HCT116 (cell line): ENCODE measurements around the gene RFESD. TPM values are rescaled to one million over a fixed set of nuclear protein-coding genes. Genes with fewer than 3 reads are reported as not detected.

Source experiments
- ATAC-seq: fragments of 200-7000 bp; cut with Tn5 transposase; 2 replicates; pipeline ENCODE4 v1.9.1; 2020; ENCODE audit warnings: mild to moderate bottlenecking, moderate library complexity
- BruUV-seq: library from RNA; stranded (reverse); fragments of 400-500 nt; replicated peaks from 2 replicates; lab custom pipeline; 2021; lab: Mats Ljungman, UMichigan
- CTCF ChIA-PET: fragments of 300-600 bp; sonication (Branson Sonifier 250); formaldehyde crosslinking; loops from one replicate; lab custom pipeline; 2021; ENCODE audit warnings: antibody characterized with exemption; lab: Charles Lee
- POLR2A ChIA-PET: fragments of 300-600, 350-600 bp; sonication (Branson Sonifier 250); formaldehyde crosslinking; loops from one replicate; lab custom pipeline; 2021; ENCODE audit warnings: antibody characterized with exemption; lab: Charles Lee
- RAD21 ChIA-PET, 2 experiments: fragments of 300-600 bp; sonication (Branson Sonifier 250); formaldehyde crosslinking; loops; one replicate each; lab custom pipeline; 2023; ENCODE audit warnings: low total read pairs in 2 of 2; ENCODE audit not compliant: uncharacterized antibody in 2 of 2, unreplicated experiment in 2 of 2, low non-redundant PET in 1 of 2; lab: Charles Lee
- DNase-seq: peaks from one replicate; pipeline ENCODE4 v3.0.0-alpha.2; 2010; ENCODE audit warnings: low read depth, low spot score
- H2AFZ ChIP-seq: fragments of 200-600 bp; shearing (Covaris generic), sonication (generic); 2 replicates; pipeline ENCODE4 v1.6.1; 2017; ENCODE audit warnings: low read depth, mixed run types, mixed read lengths, antibody characterized with exemption, low read length; ENCODE audit not compliant: poor library complexity, severe bottlenecking
- H3K27ac ChIP-seq: 2 replicates; pipeline ENCODE4 v1.5.1; 2012; ENCODE audit warnings: low read depth, low read length
- H3K27me3 ChIP-seq: fragments of 200-600 bp; sonication (generic); 2 replicates; pipeline ENCODE4 v1.6.1; 2016; ENCODE audit warnings: mixed run types, low read length, mixed read lengths; ENCODE audit not compliant: insufficient read depth
- H3K36me3 ChIP-seq, 2 experiments: fragments of 200-500 bp in 1 of 2; fragments of 200-600 bp in 1 of 2; sonication (Bioruptor generic) in 1 of 2; sonication (generic) in 1 of 2; 2 replicates each; pipeline versions ENCODE4 v1.5.1 to v1.6.1; 2014 to 2016; ENCODE audit warnings: low read length in 2 of 2, inconsistent platforms in 1 of 2, mixed read lengths in 1 of 2, mixed run types in 1 of 2; ENCODE audit not compliant: insufficient read depth in 2 of 2, control insufficient read depth in 1 of 2
- H3K4me1 ChIP-seq, 2 experiments: fragments of 200-600 bp in 1 of 2; sonication (generic) in 1 of 2; 2 replicates each; pipeline versions ENCODE4 v1.5.1 to v1.6.1; 2012 to 2017; ENCODE audit warnings: low read length in 2 of 2, inconsistent platforms in 1 of 2, mild to moderate bottlenecking in 1 of 2, mixed read lengths in 1 of 2, mixed run types in 1 of 2, moderate library complexity in 1 of 2; ENCODE audit not compliant: insufficient read depth in 2 of 2, control insufficient read depth in 1 of 2
- H3K4me2 ChIP-seq: fragments of 200-600 bp; sonication (generic); 2 replicates; pipeline ENCODE4 v1.6.1; 2017; ENCODE audit warnings: mixed run types, low read length, mixed read lengths
- H3K4me3 ChIP-seq, 2 experiments: fragments of 200-600 bp in 1 of 2; sonication (generic) in 1 of 2; replicated peaks in 1 of 2; 2 replicates each; pipeline ENCODE4 v1.5.1; 2011 to 2016; ENCODE audit warnings: low read length in 2 of 2, control low read depth in 1 of 2, low read depth in 1 of 2, mild to moderate bottlenecking in 1 of 2, mixed read lengths in 1 of 2, mixed run types in 1 of 2
- H3K79me2 ChIP-seq: fragments of 200-600 bp; sonication (generic); 2 replicates; pipeline ENCODE4 v1.6.1; 2017; ENCODE audit warnings: mild to moderate bottlenecking, mixed run types, low read length, moderate library complexity, mixed read lengths; ENCODE audit not compliant: insufficient read depth
- H3K9ac ChIP-seq: fragments of 200-600 bp; sonication (generic); 2 replicates; pipeline ENCODE4 v1.6.1; 2016; ENCODE audit warnings: low read length, mixed read lengths
- H3K9me2 ChIP-seq: fragments of 200-600 bp; sonication (generic), shearing (Covaris generic); 2 replicates; pipeline ENCODE4 v1.6.1; 2017; ENCODE audit warnings: mixed run types, mild to moderate bottlenecking, moderate library complexity; ENCODE audit not compliant: insufficient read depth
- H3K9me3 ChIP-seq, 2 experiments: fragments of 200-500 bp in 1 of 2; fragments of 200-600 bp in 1 of 2; sonication (Bioruptor generic) in 1 of 2; sonication (generic) in 1 of 2; 2 replicates each; pipeline ENCODE4 v1.6.1; 2014 to 2017; ENCODE audit warnings: low read length in 2 of 2, mixed read lengths in 2 of 2, inconsistent platforms in 1 of 2, low read depth in 1 of 2, mild to moderate bottlenecking in 1 of 2, mixed run types in 1 of 2, moderate library complexity in 1 of 2; ENCODE audit not compliant: control insufficient read depth in 1 of 2, insufficient read depth in 1 of 2
- H4K20me1 ChIP-seq: fragments of 200-600 bp; sonication (generic), shearing (Covaris generic); 2 replicates; pipeline ENCODE4 v1.6.1; 2017; ENCODE audit warnings: mixed run types, mild to moderate bottlenecking, moderate library complexity; ENCODE audit not compliant: insufficient read depth
- CBX3 ChIP-seq: IDR thresholded peaks from 2 replicates; pipeline ENCODE4 v1.6.1; 2012; ENCODE audit warnings: low read depth
- CEBPB ChIP-seq: IDR thresholded peaks from 2 replicates; pipeline ENCODE4 v1.6.1; 2012; ENCODE audit warnings: low read depth
- ELF1 ChIP-seq: IDR thresholded peaks from 2 replicates; pipeline ENCODE4 v1.6.1; 2012; ENCODE audit warnings: low read depth, borderline replicate concordance
- EZH2 ChIP-seq: fragments of 200-600 bp; sonication (generic); IDR thresholded peaks from 2 replicates; pipeline ENCODE4 v1.6.1; 2017; ENCODE audit warnings: antibody characterized with exemption, mixed run types
- JUND ChIP-seq: IDR thresholded peaks from 2 replicates; pipeline ENCODE4 v1.6.1; 2012
- POLR2A ChIP-seq: IDR thresholded peaks from 2 replicates; pipeline ENCODE4 v1.7.0; 2011; ENCODE audit warnings: borderline replicate concordance; ENCODE audit not compliant: insufficient read depth, insufficient read length; ENCODE audit errors: extremely low read depth
- RAD21 ChIP-seq: IDR thresholded peaks from 2 replicates; pipeline ENCODE4 v1.6.1; 2012; ENCODE audit warnings: low read depth, mild to moderate bottlenecking
- SIN3A ChIP-seq: IDR thresholded peaks from 2 replicates; pipeline ENCODE4 v1.6.1; 2012; ENCODE audit warnings: low read depth
- SP1 ChIP-seq: IDR thresholded peaks from 2 replicates; pipeline ENCODE4 v1.6.1; 2012; ENCODE audit warnings: low read depth
- ZNF274 ChIP-seq: fragments of 200-500 bp; sonication (Bioruptor generic); IDR thresholded peaks from 2 replicates; pipeline ENCODE4 v1.6.1; 2014; ENCODE audit warnings: mild to moderate bottlenecking, low read depth, low read length, inconsistent platforms
- intact Hi-C: fragments of 100-400 bp; cut with micrococcal nuclease; formaldehyde crosslinking; loops from 2 replicates; pipeline ENCODE4 v1.10.0; 2022
- total RNA-seq: library from RNA; stranded (reverse); gene quantifications from one replicate; pipeline ENCODE4 v1.2.1, GENCODE V29; 2021; ENCODE audit not compliant: unreplicated experiment
- TF ChIP-seq, protein P1 (sequence below): IDR thresholded peaks from 2 replicates; pipeline ENCODE4 v1.6.1; 2011; ENCODE audit warnings: mild to moderate bottlenecking, low read length, moderate library complexity; ENCODE audit not compliant: insufficient replicate concordance; ENCODE audit errors: extremely low read depth
- TF ChIP-seq, protein P2 (sequence below): IDR thresholded peaks from 2 replicates; pipeline ENCODE4 v1.6.1; 2012
- TF ChIP-seq, protein P3 (sequence below): IDR thresholded peaks from 2 replicates; pipeline ENCODE4 v1.6.1; 2012; ENCODE audit warnings: low read depth

The RFESD gene
- total RNA-seq, 1 experiment from 2014 or later, result 4.1 TPM

DNA sequence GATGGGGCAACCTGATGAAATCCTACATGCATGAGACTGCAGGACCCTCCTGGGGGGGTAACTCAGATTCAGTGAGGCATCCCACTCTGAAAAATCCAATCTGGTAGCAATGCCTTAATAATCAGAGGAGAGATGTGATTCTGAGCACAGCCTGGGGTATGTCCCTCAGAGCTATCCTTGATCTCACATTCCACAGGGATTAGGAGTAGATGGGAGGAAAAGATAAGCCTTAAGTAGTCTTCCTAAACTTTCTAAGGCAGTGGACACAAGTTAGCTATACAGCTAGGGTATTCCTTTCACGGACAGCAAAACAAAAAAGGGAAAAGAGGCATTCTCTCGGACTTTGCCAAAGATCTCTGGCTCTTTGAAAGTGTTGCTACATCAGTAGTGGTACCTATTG lies 40.1 kb downstream of the RFESD start:
- intact Hi-C loops, result no loop called here

More for the DNA sequence above, 40.1 kb downstream of the RFESD start:
- Histone ChIP-seq H3K79me2 (no peaks in the 10 kb centered on the region), H3K27me3 (no peaks in the 10 kb centered on the region), H2AFZ (no peak overlapping the region), H3K27ac (no peak overlapping the region), H4K20me1 (no peaks in the 10 kb centered on the region), H3K4me2 (no peak overlapping the region), H3K9me2 (no peaks in the 10 kb centered on the region), H3K36me3 (no peaks in the 10 kb centered on the region), H3K9ac (no peak overlapping the region), H3K4me3 (no peak overlapping the region)
- ChIA-PET CTCF (no interaction called here), RAD21 (no interaction called here), POLR2A (no interaction called here)
- no peak for DNase-seq
- BruUV-seq, result no TSS peak
- TF ChIP-seq, protein P1, sequence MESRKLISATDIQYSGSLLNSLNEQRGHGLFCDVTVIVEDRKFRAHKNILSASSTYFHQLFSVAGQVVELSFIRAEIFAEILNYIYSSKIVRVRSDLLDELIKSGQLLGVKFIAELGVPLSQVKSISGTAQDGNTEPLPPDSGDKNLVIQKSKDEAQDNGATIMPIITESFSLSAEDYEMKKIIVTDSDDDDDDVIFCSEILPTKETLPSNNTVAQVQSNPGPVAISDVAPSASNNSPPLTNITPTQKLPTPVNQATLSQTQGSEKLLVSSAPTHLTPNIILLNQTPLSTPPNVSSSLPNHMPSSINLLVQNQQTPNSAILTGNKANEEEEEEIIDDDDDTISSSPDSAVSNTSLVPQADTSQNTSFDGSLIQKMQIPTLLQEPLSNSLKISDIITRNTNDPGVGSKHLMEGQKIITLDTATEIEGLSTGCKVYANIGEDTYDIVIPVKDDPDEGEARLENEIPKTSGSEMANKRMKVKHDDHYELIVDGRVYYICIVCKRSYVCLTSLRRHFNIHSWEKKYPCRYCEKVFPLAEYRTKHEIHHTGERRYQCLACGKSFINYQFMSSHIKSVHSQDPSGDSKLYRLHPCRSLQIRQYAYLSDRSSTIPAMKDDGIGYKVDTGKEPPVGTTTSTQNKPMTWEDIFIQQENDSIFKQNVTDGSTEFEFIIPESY, result no peak
- TF ChIP-seq CBX3 (no peak), ELF1 (no peak), JUND (no peak), POLR2A (no peak), EZH2 (no peak), ZNF274 (no peak), SIN3A (no peak), CEBPB (no peak), RAD21 (no peak), SP1 (no peak)
- TF ChIP-seq, protein P2, sequence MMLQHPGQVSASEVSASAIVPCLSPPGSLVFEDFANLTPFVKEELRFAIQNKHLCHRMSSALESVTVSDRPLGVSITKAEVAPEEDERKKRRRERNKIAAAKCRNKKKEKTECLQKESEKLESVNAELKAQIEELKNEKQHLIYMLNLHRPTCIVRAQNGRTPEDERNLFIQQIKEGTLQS, result no peak
- TF ChIP-seq, protein P3, sequence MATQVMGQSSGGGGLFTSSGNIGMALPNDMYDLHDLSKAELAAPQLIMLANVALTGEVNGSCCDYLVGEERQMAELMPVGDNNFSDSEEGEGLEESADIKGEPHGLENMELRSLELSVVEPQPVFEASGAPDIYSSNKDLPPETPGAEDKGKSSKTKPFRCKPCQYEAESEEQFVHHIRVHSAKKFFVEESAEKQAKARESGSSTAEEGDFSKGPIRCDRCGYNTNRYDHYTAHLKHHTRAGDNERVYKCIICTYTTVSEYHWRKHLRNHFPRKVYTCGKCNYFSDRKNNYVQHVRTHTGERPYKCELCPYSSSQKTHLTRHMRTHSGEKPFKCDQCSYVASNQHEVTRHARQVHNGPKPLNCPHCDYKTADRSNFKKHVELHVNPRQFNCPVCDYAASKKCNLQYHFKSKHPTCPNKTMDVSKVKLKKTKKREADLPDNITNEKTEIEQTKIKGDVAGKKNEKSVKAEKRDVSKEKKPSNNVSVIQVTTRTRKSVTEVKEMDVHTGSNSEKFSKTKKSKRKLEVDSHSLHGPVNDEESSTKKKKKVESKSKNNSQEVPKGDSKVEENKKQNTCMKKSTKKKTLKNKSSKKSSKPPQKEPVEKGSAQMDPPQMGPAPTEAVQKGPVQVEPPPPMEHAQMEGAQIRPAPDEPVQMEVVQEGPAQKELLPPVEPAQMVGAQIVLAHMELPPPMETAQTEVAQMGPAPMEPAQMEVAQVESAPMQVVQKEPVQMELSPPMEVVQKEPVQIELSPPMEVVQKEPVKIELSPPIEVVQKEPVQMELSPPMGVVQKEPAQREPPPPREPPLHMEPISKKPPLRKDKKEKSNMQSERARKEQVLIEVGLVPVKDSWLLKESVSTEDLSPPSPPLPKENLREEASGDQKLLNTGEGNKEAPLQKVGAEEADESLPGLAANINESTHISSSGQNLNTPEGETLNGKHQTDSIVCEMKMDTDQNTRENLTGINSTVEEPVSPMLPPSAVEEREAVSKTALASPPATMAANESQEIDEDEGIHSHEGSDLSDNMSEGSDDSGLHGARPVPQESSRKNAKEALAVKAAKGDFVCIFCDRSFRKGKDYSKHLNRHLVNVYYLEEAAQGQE, result no peak
- TF ChIP-seq, all 23 proteins: peak for 0
- Histone ChIP-seq H3K9me3 (no peaks in the 10 kb centered on the region), H3K4me1 (no peaks in the 10 kb centered on the region)
- ATAC-seq, result no peak
